Mesendoderm (in vitro differentiated cells): ENCODE results near the gene PHLDA3.

Experiments used
- DNase-seq: peaks from one replicate; pipeline ENCODE4 v3.0.0; 2013
- H2AK5ac ChIP-seq: 2 replicates; pipeline ENCODE4 v1.6.1; 2013; ENCODE audit warnings: low read length, inconsistent platforms
- H2BK120ac ChIP-seq: 2 replicates; pipeline ENCODE4 v1.6.1; 2013; ENCODE audit warnings: low read depth, mild to moderate bottlenecking, low read length, moderate library complexity, mixed read lengths
- H2BK15ac ChIP-seq: replicated peaks from 2 replicates; pipeline ENCODE4 v1.6.1; 2013; ENCODE audit warnings: low read depth, mild to moderate bottlenecking, moderate library complexity
- H2BK5ac ChIP-seq: 2 replicates; pipeline ENCODE4 v1.6.1; 2013; ENCODE audit warnings: low read length, inconsistent platforms
- H3K18ac ChIP-seq: 2 replicates; pipeline ENCODE4 v1.6.1; 2013; ENCODE audit warnings: mild to moderate bottlenecking, low read length, mixed read lengths
- H3K23ac ChIP-seq: one replicate; pipeline ENCODE4 v1.6.1; 2013; ENCODE audit warnings: low read length
- H3K27ac ChIP-seq: 2 replicates; pipeline ENCODE4 v1.5.1; 2013; ENCODE audit warnings: low read depth, mild to moderate bottlenecking, inconsistent platforms, low read length, moderate library complexity
- H3K27me3 ChIP-seq: 2 replicates; pipeline ENCODE4 v1.6.1; 2013; ENCODE audit warnings: low read length, control low read depth, mild to moderate bottlenecking, inconsistent platforms; ENCODE audit not compliant: insufficient read depth, poor library complexity
- H3K36me3 ChIP-seq: 2 replicates; pipeline ENCODE4 v1.6.1; 2013; ENCODE audit warnings: low read length, inconsistent platforms; ENCODE audit not compliant: control insufficient read depth, insufficient read depth
- H3K4ac ChIP-seq: one replicate; pipeline ENCODE4 v1.6.1; 2013; ENCODE audit warnings: low read depth, mild to moderate bottlenecking, low read length, moderate library complexity
- H3K4me1 ChIP-seq: 2 replicates; pipeline ENCODE4 v1.6.1; 2013; ENCODE audit warnings: low read depth, low read length, inconsistent platforms; ENCODE audit not compliant: control insufficient read depth
- H3K4me2 ChIP-seq: 2 replicates; pipeline ENCODE4 v1.6.1; 2013; ENCODE audit warnings: low read length
- H3K4me3 ChIP-seq: 2 replicates; pipeline ENCODE4 v1.5.1; 2013; ENCODE audit warnings: mild to moderate bottlenecking, low read length
- H3K56ac ChIP-seq: one replicate; pipeline ENCODE4 v1.6.1; 2013; ENCODE audit warnings: low read length
- H3K79me1 ChIP-seq: 2 replicates; pipeline ENCODE4 v1.6.1; 2013; ENCODE audit warnings: low read length, inconsistent platforms
- H3K79me2 ChIP-seq: 2 replicates; pipeline ENCODE4 v1.6.1; 2013; ENCODE audit warnings: mild to moderate bottlenecking, low read length; ENCODE audit not compliant: control insufficient read depth, insufficient read depth
- H3K9ac ChIP-seq: 2 replicates; pipeline ENCODE4 v1.6.1; 2013; ENCODE audit warnings: low read length, inconsistent platforms
- H4K5ac ChIP-seq: one replicate; pipeline ENCODE4 v1.6.1; 2013; ENCODE audit warnings: low read length
- H4K8ac ChIP-seq: one replicate; pipeline ENCODE4 v1.6.1; 2013; ENCODE audit warnings: low read depth, mild to moderate bottlenecking, control low read depth, low read length, moderate library complexity
- WGBS: extraction: QIAGEN DNeasy Blood & Tissue Kit; methylation state at CpG from one replicate; pipeline ENCODE4 v1.1.7; 2013; ENCODE audit warnings: low lambda C conversion rate, missing lambda C conversion rate; ENCODE audit not compliant: insufficient coverage; ENCODE audit errors: extremely low coverage; 5-methylcytosine and 5-hydroxymethylcytosine counted together

The PHLDA3 gene

DNA sequence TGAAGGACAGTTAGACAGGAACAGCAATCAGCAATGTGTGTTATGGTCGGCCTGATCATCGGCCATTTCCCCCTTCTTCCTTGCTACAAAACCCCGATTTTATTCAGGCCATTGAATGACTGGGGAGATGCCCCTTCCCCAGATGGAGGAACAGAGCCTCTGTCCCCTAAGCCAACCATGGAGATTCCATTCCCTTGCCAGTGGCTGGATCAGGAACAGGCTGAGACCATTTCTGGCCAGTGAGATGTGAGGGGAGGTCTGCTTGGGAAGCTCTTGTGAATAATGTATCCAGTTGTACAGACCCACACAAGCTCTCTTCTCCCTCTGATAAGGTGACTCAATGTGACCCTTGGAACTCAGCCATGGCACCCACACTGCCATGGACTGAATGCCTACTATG, 30.2 kb upstream of the PHLDA3 start:
- no peaks in the 10 kb centered on the region for H3K79me1 ChIP-seq
- H3K56ac ChIP-seq, result peak overlapping the region; percentile 31
- H3K4me2 ChIP-seq, result no peak overlapping the region
- H3K4ac ChIP-seq, result no peak overlapping the region
- H4K5ac ChIP-seq, result no peak overlapping the region
- no peak for DNase-seq
- no peak overlapping the region for H3K9ac ChIP-seq
- H4K8ac ChIP-seq, result no peak overlapping the region
- peaks cover 11% of the 10 kb centered on the region for H3K4me1 ChIP-seq
- H3K79me2 ChIP-seq, result no peaks in the 10 kb centered on the region
- H2BK120ac ChIP-seq, result no peak overlapping the region
- no peak overlapping the region for H3K18ac ChIP-seq
- no peaks in the 10 kb centered on the region for H3K27me3 ChIP-seq
- WGBS, result no CpG with 5 or more reads among the region's 3 CpGs
- no peak overlapping the region for H2AK5ac ChIP-seq
- H3K23ac ChIP-seq, result no peak overlapping the region
- no peak overlapping the region for H3K4me3 ChIP-seq
- H2BK15ac ChIP-seq, result no peak overlapping the region
- no peaks in the 10 kb centered on the region for H3K36me3 ChIP-seq
- H2BK5ac ChIP-seq, result no peak overlapping the region
- H3K27ac ChIP-seq, result no peak overlapping the region

GRCh38 chr1:201498621-201499020, 29.6 kb upstream of the PHLDA3 start:
- Histone ChIP-seq H2AK5ac (no peak overlapping the region), H3K79me2 (no peaks in the 10 kb centered on the region), H3K4me1 (peaks cover 11% of the 10 kb centered on the region), H3K27ac (no peak overlapping the region), H3K36me3 (no peaks in the 10 kb centered on the region), H2BK5ac (no peak overlapping the region), H3K56ac (no peak overlapping the region), H3K18ac (no peak overlapping the region), H3K4me2 (no peak overlapping the region), H2BK15ac (no peak overlapping the region), H4K8ac (no peak overlapping the region), H3K4me3 (no peak overlapping the region), H2BK120ac (no peak overlapping the region), H3K9ac (no peak overlapping the region), H4K5ac (no peak overlapping the region), H3K27me3 (no peaks in the 10 kb centered on the region), H3K4ac (no peak overlapping the region), H3K79me1 (no peaks in the 10 kb centered on the region), H3K23ac (no peak overlapping the region)
- WGBS, result no CpG with 5 or more reads among the region's 8 CpGs
- DNase-seq, result no peak

GRCh38 chr1:201497935-201498509, 29.0 kb upstream of the PHLDA3 start:
- WGBS, result no CpG with 5 or more reads among the region's 16 CpGs
- Histone ChIP-seq H3K79me2 (no peaks in the 10 kb centered on the region), H3K36me3 (no peaks in the 10 kb centered on the region), H3K4me1 (peaks cover 7% of the 10 kb centered on the region), H4K8ac (no peak overlapping the region), H3K56ac (no peak overlapping the region), H2BK15ac (no peak overlapping the region), H3K4ac (no peak overlapping the region), H3K4me2 (no peak overlapping the region), H3K9ac (no peak overlapping the region), H3K23ac (no peak overlapping the region), H3K27me3 (no peaks in the 10 kb centered on the region), H3K79me1 (no peaks in the 10 kb centered on the region), H2BK120ac (no peak overlapping the region), H4K5ac (no peak overlapping the region), H3K4me3 (no peak overlapping the region), H2BK5ac (no peak overlapping the region), H2AK5ac (no peak overlapping the region), H3K27ac (no peak overlapping the region), H3K18ac (no peak overlapping the region)
- DNase-seq, result no peak

DNA sequence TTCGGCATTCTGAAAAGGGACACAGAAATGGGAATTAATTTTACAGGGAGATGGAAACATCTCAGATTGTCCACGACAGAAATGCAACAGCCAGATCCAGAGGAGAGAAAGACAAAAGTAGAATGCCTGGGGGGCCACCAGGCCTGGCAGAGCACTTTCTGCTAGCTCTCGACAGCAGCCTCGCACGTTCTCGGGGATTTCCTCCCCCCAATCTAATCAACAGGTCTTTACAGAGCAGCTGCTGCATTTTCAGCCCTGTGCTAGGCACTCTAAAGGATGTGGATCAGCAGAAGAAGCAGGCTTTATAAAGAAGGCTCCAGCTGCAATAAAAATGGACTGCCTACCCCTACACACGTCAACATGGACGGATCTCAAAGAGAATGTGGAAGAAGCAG, 27.3 kb upstream of the PHLDA3 start:
- no peak overlapping the region for H3K18ac ChIP-seq
- no peak overlapping the region for H3K4me2 ChIP-seq
- H3K27me3 ChIP-seq, result no peaks in the 10 kb centered on the region
- H2BK5ac ChIP-seq, result no peak overlapping the region
- no peak overlapping the region for H4K5ac ChIP-seq
- no peaks in the 10 kb centered on the region for H3K79me1 ChIP-seq
- no peaks in the 10 kb centered on the region for H3K36me3 ChIP-seq
- H2BK120ac ChIP-seq, result no peak overlapping the region
- peaks cover 7% of the 10 kb centered on the region for H3K4me1 ChIP-seq
- H3K27ac ChIP-seq, result no peak overlapping the region
- no peak overlapping the region for H3K4me3 ChIP-seq
- H2AK5ac ChIP-seq, result no peak overlapping the region
- no peaks in the 10 kb centered on the region for H3K79me2 ChIP-seq
- H3K9ac ChIP-seq, result no peak overlapping the region
- no peak overlapping the region for H3K56ac ChIP-seq
- no peak overlapping the region for H2BK15ac ChIP-seq
- WGBS, result no CpG with 5 or more reads among the region's 8 CpGs
- H3K23ac ChIP-seq, result no peak overlapping the region
- H3K4ac ChIP-seq, result no peak overlapping the region
- H4K8ac ChIP-seq, result no peak overlapping the region
- no peak for DNase-seq

DNA sequence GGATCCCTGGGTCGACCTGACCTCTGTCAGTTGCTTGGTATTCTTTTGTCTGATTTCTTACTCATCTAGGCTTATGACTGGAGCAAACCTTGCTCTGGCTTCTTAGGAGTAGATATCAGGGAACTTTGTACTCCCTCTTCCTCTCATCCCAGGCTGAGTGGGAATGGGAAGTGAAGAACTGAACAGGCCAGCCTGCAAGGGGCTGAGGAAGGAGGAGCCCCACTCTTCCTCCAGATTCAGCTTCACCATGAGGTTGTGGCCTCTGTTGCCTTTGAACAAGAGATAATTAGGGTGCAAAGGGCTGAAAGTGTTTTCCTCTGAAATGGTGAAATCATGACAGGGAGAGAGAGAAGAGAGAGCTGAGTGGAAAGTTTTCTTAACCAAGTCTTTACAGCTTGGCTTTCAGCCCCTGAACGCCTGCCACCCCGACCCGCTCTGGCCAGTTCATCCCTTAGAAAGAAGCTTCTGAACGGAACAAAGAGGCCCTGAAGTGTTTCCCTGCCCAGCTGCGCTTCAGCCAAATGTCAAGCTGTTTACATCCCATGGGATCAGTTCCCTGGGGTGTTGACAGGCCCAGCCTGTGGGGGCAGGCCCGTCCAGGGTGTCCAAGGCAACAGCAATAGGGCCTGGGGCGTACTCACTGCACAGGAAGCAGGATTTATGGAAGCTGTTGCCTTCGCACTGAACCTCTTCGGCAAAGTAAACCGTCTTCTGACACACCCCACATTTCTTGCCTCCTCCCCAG, 26.7 kb upstream of the PHLDA3 start:
- Histone ChIP-seq H3K36me3 (no peaks in the 10 kb centered on the region), H3K79me1 (no peaks in the 10 kb centered on the region), H2AK5ac (no peak overlapping the region), H3K9ac (no peak overlapping the region), H3K18ac (no peak overlapping the region), H3K4me2 (no peak overlapping the region), H2BK120ac (no peak overlapping the region), H3K23ac (no peak overlapping the region), H4K8ac (no peak overlapping the region), H2BK15ac (no peak overlapping the region), H4K5ac (no peak overlapping the region), H3K4me3 (no peak overlapping the region), H3K79me2 (no peaks in the 10 kb centered on the region), H2BK5ac (no peak overlapping the region), H3K27me3 (no peaks in the 10 kb centered on the region), H3K27ac (no peak overlapping the region), H3K4ac (no peak overlapping the region), H3K56ac (no peak overlapping the region), H3K4me1 (peaks cover 6% of the 10 kb centered on the region)
- WGBS, result no CpG with 5 or more reads among the region's 11 CpGs
- no peak for DNase-seq
